GM23248 (cell line): ENCODE data around the gene LPIN1.

Source experiments
- EZH2 ChIP-seq: fragments of 200-600 bp; sonication (generic); IDR thresholded peaks from 2 replicates; pipeline ENCODE4 v1.6.1; 2018; ENCODE audit warnings: antibody characterized with exemption, mild to moderate bottlenecking; ENCODE audit not compliant: insufficient read depth, poor library complexity, severe bottlenecking
- EZH2phosphoT487 ChIP-seq: fragments of 200-600 bp; sonication (generic); IDR thresholded peaks from 2 replicates; pipeline ENCODE4 v1.6.1; 2018; ENCODE audit warnings: antibody characterized with exemption, moderate library complexity, mild to moderate bottlenecking, low read depth; ENCODE audit not compliant: insufficient read depth

DNA sequence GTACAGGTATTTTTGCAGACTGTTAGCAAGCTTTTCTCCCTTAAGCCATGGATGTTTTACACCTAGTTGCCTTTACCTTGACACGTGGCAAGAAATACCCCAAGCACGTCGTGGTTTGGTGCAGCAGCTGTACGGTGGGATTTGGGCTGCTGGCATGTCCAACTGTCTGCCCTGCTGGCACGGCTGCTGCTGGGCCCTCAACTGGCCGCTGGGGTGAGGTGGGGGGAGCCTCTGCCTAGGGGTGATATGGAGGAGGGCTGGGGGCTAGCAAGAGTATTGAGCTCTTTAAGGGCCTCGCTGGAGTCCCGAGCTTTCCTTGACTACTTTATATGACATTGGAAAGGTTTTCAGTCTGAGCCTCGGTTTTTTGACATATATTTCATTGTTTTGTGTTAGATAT is 41.6 kb downstream of the LPIN1 start:
- TF ChIP-seq EZH2phosphoT487 = no peak
- TF ChIP-seq EZH2 = no peak
